Keratinocyte (primary cell): ENCODE results near the gene TMEM131. TPM values are rescaled to one million over a fixed set of nuclear protein-coding genes. Genes with fewer than 3 reads are reported as not detected.

Experiments
- DNase-seq: peaks from one replicate; pipeline ENCODE4 v3.0.0-alpha.2; 2011; ENCODE audit warnings: low read depth, missing footprints, low spot score
- FAIRE-seq: peaks from 2 replicates; lab custom pipeline; 2011; peaks lifted over from hg19 to GRCh38; lab: Jason Lieb, UNC
- H2AFZ ChIP-seq: 2 replicates; pipeline ENCODE4 v1.6.0; 2012; ENCODE audit warnings: low read length, control low read depth, inconsistent platforms; ENCODE audit not compliant: control insufficient read depth
- H3K27ac ChIP-seq: 2 replicates; pipeline ENCODE4 v1.5.1; 2011; ENCODE audit warnings: low read length; ENCODE audit not compliant: control insufficient read depth, insufficient read depth
- H3K27me3 ChIP-seq: 3 replicates; pipeline ENCODE4 v1.6.0; 2011; ENCODE audit warnings: low read length; ENCODE audit not compliant: control insufficient read depth, insufficient read depth; ENCODE audit errors: extremely low read depth
- H3K36me3 ChIP-seq, 2 experiments: 2 replicates in 1 of 2; 3 replicates in 1 of 2; pipeline ENCODE4 v1.5.1; 2011; ENCODE audit warnings: low read length in 2 of 2, mild to moderate bottlenecking in 1 of 2; ENCODE audit not compliant: control insufficient read depth in 2 of 2, insufficient read depth in 2 of 2; ENCODE audit errors: extremely low read depth in 1 of 2
- H3K4me1 ChIP-seq: 3 replicates; pipeline ENCODE4 v1.5.1; 2011; ENCODE audit warnings: low read length; ENCODE audit not compliant: control insufficient read depth, insufficient read depth; ENCODE audit errors: extremely low read depth
- H3K4me2 ChIP-seq: 3 replicates; pipeline ENCODE4 v1.6.0; 2011; ENCODE audit warnings: low read depth, low read length; ENCODE audit not compliant: control insufficient read depth, insufficient read depth; ENCODE audit errors: extremely low read depth
- H3K4me3 ChIP-seq, 3 experiments: fragments of 200-600 bp in 1 of 3; sonication (generic) in 1 of 3; 2 replicates in 2 of 3; 3 replicates in 1 of 3; pipeline ENCODE4 v1.5.1; 2011 to 2016; ENCODE audit warnings: low read length in 3 of 3, mild to moderate bottlenecking in 3 of 3, control low read depth in 2 of 3, inconsistent platforms in 1 of 3, low read depth in 1 of 3, mixed read lengths in 1 of 3, mixed run types in 1 of 3, moderate library complexity in 1 of 3; ENCODE audit not compliant: control insufficient read depth in 2 of 3, insufficient read depth in 2 of 3; ENCODE audit errors: extremely low read depth in 1 of 3
- H3K79me2 ChIP-seq: 2 replicates; pipeline ENCODE4 v1.6.0; 2012; ENCODE audit warnings: low read length; ENCODE audit not compliant: control insufficient read depth, insufficient read depth
- H3K9ac ChIP-seq: 3 replicates; pipeline ENCODE4 v1.6.0; 2011; ENCODE audit warnings: low read length; ENCODE audit not compliant: control insufficient read depth, insufficient read depth; ENCODE audit errors: extremely low read depth
- H3K9me1 ChIP-seq: 3 replicates; pipeline ENCODE4 v1.6.0; 2011; ENCODE audit warnings: low read length; ENCODE audit not compliant: control insufficient read depth, insufficient read depth; ENCODE audit errors: extremely low read depth
- H3K9me3 ChIP-seq: 2 replicates; pipeline ENCODE4 v1.5.1; 2012; ENCODE audit warnings: low read depth, low read length; ENCODE audit not compliant: control insufficient read depth
- H4K20me1 ChIP-seq: 3 replicates; pipeline ENCODE4 v1.6.0; 2011; ENCODE audit warnings: low read length; ENCODE audit not compliant: control insufficient read depth, insufficient read depth; ENCODE audit errors: extremely low read depth
- EZH2 ChIP-seq: IDR thresholded peaks from one replicate; pipeline ENCODE4 v1.6.1; 2012; ENCODE audit warnings: inconsistent platforms, mild to moderate bottlenecking, low read length, moderate library complexity
- dilution Hi-C: fragments of 300-500 bp; cut with MboI; formaldehyde crosslinking; loops from one replicate; pipeline ENCODE4 v1.7.0; 2020; ENCODE audit warnings: low sequenced_read_pairs; ENCODE audit not compliant: extremely low pct_ligation_motif_present
- polyA plus RNA-seq, 5 experiments: library from polyadenylated mRNA; depleted of rRNA in 3 of 5; stranded (reverse) in 3 of 5; stranded (forward) in 1 of 5; unstranded in 1 of 5; fragments of >200 nt; gene quantifications; 1 replicate in 1 of 5; 2 replicates in 3 of 5; 3 replicates in 1 of 5; pipeline versions ENCODE4 v1.2.1 to v1.2.3, GENCODE V29; 2011 to 2012; ENCODE audit warnings: missing spikeins in 2 of 5, low read depth in 1 of 5, low replicate concordance in 1 of 5
- TF ChIP-seq, protein P1 (sequence below), 3 experiments: IDR thresholded peaks in 1 of 3; conservative IDR thresholded peaks in 1 of 3; optimal IDR thresholded peaks in 1 of 3; 2 replicates in 2 of 3; 3 replicates in 1 of 3; pipeline versions ENCODE3 to v1.5.1; 2011; ENCODE audit warnings: low read length in 3 of 3, mild to moderate bottlenecking in 3 of 3, moderate library complexity in 2 of 3, control low read depth in 1 of 3, inconsistent platforms in 1 of 3; ENCODE audit not compliant: insufficient read depth in 2 of 3; ENCODE audit errors: extremely low read depth in 1 of 3

TMEM131 gene
- polyA plus RNA-seq, 1 donor (not counting 4 experiments of a cell fraction or from before 2014, with no cell fraction given): 25.5 TPM

DNA sequence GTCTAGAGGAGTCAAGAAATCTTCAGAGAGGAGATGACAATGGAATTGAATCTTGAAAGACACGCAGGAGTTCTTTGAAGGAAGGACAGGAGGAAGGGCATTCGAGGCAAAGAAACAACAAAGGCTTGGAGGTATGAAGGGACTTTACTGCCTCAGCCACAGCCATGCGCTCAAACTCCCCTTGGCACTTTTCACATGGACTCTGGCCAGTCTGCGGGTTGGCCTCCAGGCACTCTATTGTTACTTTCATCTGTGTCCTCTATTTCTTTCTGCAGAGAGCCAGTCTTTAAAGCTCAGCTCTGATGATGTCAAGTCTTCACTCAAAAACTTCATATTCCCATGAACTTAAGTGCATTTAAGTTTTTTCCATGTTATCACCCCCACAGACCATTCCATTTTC, 186.9 kb downstream of the TMEM131 start:
- Histone ChIP-seq H3K27ac (no peak overlapping the region), H3K27me3 (no peaks in the 10 kb centered on the region)

DNA sequence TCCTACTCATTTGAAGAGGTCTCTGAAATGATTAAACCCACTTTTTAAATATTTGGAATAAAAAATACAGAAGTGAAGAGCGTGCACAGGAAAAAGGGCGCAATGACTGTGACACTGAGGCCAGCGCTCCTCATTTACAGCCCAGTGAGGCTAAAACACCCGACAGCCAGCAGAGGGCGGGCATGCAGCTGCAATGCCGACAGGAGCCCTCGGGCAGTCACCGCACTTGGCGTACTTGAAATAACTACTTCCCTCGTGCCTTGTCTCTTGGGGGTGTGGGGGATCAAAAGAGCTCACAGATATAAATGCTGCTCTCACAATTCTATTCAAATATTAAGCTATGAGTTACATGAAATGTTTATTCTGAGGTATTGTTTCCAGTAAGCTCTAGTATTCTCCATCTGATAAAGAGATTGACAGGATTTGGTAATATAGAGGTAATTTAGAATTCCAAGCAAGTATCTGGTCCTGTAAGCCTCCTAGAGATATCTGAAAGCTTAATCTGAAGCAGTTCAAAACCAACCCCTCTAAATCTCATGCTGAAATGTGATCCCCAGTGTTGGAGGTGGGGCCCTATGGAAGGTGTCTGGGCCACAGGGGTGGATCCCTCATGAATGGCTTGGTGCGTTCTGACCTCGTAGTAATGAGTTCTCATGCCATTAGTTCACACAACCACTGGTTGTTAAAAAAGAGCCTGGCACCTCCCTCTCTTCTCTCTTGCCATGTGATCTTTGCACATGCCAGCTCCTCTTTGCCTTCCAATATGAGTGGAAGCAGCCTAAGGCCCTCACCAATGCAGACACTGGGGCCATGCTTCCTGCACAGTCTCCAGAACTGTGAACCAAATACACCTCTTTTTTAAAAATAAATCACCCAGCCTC, 188.8 kb downstream of the TMEM131 start:
- dilution Hi-C loops: no loop called here
- Histone ChIP-seq H3K36me3 (peaks cover 12% of the 10 kb centered on the region in 2 experiments), H3K79me2 (no peaks in the 10 kb centered on the region), H2AFZ (no peak overlapping the region), H3K4me3 (no peak overlapping the region), H3K27me3 (no peaks in the 10 kb centered on the region), H3K9me3 (no peaks in the 10 kb centered on the region), H3K4me1 (no peaks in the 10 kb centered on the region), H3K27ac (no peak overlapping the region), H3K9me1 (no peaks in the 10 kb centered on the region), H4K20me1 (no peaks in the 10 kb centered on the region), H3K4me2 (no peak overlapping the region), H3K9ac (no peak overlapping the region)
- DNase-seq: no peak
- peak; percentile 53 for FAIRE-seq
- no peak for TF ChIP-seq EZH2
- TF ChIP-seq, protein P1, sequence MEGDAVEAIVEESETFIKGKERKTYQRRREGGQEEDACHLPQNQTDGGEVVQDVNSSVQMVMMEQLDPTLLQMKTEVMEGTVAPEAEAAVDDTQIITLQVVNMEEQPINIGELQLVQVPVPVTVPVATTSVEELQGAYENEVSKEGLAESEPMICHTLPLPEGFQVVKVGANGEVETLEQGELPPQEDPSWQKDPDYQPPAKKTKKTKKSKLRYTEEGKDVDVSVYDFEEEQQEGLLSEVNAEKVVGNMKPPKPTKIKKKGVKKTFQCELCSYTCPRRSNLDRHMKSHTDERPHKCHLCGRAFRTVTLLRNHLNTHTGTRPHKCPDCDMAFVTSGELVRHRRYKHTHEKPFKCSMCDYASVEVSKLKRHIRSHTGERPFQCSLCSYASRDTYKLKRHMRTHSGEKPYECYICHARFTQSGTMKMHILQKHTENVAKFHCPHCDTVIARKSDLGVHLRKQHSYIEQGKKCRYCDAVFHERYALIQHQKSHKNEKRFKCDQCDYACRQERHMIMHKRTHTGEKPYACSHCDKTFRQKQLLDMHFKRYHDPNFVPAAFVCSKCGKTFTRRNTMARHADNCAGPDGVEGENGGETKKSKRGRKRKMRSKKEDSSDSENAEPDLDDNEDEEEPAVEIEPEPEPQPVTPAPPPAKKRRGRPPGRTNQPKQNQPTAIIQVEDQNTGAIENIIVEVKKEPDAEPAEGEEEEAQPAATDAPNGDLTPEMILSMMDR (optimal IDR thresholded peaks at IDR 0.05 in 1 of 3, IDR thresholded peaks at IDR 0.05 in 1 of 3, conservative IDR thresholded peaks at IDR 0.05 in 1 of 3; ENCODE audit: extremely low read depth in 1 of 3, insufficient read depth in 2 of 3, low read length in 3 of 3): peak; percentile 87 to 99 (median 95)

More for the DNA sequence above, 186.9 kb downstream of the TMEM131 start:
- Histone ChIP-seq H3K9ac (no peak overlapping the region), H3K9me3 (no peaks in the 10 kb centered on the region), H3K36me3 (peaks cover 10 to 11% of the 10 kb centered on the region in 2 experiments), H3K9me1 (no peaks in the 10 kb centered on the region), H3K4me1 (no peaks in the 10 kb centered on the region), H4K20me1 (no peaks in the 10 kb centered on the region), H3K4me2 (no peak overlapping the region), H2AFZ (no peak overlapping the region), H3K79me2 (no peaks in the 10 kb centered on the region), H3K4me3 (no peak overlapping the region)
- DNase-seq: no peak
- dilution Hi-C loops: no loop called here
- TF ChIP-seq, protein P1 (optimal IDR thresholded peaks at IDR 0.05 in 1 of 3, IDR thresholded peaks at IDR 0.05 in 1 of 3, conservative IDR thresholded peaks at IDR 0.05 in 1 of 3; ENCODE audit: extremely low read depth in 1 of 3, insufficient read depth in 2 of 3, low read length in 3 of 3): no peak
- no peak for TF ChIP-seq EZH2
- FAIRE-seq: no peak
